ENCODE results near the gene HS6ST2. TPM values are rescaled to one million over a fixed set of nuclear protein-coding genes. Genes with fewer than 3 reads are reported as not detected.

The HS6ST2 gene
- total RNA-seq, 4 donors from 2014 or later, result 0.14 to 1.1 TPM; not detected in 2

DNA sequence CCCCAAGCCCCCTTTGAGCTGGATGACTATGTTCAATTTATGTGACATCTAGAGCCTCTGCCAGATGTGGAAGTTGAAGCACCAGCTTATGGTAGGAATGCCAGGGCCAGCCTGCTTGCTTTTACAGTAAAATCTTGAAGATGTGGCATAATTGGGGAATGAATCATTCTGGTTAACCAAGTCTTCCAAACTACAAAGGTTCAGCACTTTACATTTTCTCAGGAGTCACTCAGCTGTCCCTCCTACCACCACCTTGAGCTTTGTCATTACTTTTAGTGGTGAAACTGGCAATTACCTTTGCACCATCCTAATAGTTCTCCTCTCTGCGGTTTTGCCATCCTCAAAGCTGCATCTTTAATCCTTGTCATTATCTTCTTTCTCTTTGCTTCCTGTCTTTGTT is 172.2 kb downstream of the HS6ST2 start:
- intact Hi-C loops (cut with DNase I; ENCODE audit: low total_unique reads), result no loop called here
- DNase-seq, result no peak

DNA sequence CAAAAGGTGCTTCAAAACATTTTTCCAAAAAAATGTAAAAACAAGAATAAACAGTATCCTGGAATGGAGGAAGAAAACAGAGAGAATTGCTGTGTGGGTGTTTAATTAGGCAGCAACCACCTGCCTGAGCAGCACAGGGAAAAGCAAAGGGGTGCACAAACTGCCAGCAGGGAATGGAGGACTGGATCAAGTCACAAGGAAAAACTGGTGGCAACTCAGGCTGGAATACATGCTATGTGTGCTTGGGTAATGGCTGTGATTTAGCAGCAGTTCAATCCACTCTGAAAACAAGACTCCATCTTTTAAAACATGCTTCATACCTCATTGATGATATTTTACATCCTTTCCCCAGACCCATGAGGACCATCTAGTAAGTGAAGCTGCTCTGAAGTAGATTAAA is 179.5 kb downstream of the HS6ST2 start:
- TF ChIP-seq, protein P1, sequence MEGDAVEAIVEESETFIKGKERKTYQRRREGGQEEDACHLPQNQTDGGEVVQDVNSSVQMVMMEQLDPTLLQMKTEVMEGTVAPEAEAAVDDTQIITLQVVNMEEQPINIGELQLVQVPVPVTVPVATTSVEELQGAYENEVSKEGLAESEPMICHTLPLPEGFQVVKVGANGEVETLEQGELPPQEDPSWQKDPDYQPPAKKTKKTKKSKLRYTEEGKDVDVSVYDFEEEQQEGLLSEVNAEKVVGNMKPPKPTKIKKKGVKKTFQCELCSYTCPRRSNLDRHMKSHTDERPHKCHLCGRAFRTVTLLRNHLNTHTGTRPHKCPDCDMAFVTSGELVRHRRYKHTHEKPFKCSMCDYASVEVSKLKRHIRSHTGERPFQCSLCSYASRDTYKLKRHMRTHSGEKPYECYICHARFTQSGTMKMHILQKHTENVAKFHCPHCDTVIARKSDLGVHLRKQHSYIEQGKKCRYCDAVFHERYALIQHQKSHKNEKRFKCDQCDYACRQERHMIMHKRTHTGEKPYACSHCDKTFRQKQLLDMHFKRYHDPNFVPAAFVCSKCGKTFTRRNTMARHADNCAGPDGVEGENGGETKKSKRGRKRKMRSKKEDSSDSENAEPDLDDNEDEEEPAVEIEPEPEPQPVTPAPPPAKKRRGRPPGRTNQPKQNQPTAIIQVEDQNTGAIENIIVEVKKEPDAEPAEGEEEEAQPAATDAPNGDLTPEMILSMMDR (IDR thresholded peaks at IDR 0.05), result no peak
- TF ChIP-seq POLR2A (IDR thresholded peaks at IDR 0.05) (no peak), EP300 (IDR thresholded peaks at IDR 0.05; ENCODE audit: low read depth) (no peak), POLR2AphosphoS5 (IDR thresholded peaks at IDR 0.05) (no peak)
- DNase-seq, result no peak
- no peaks in the 10 kb centered on the region for H3K4me1 ChIP-seq
- no peak overlapping the region for H3K4me3 ChIP-seq
- no peaks in the 10 kb centered on the region for H3K36me3 ChIP-seq
- intact Hi-C loops (cut with DNase I; ENCODE audit: low total_unique reads) (no loop called here), in situ Hi-C loops (cut with MboI; ENCODE audit: low pct_ligation_motif_present in 1 of 4, low pct_unique_long_range_greater_than_20kb in 1 of 4, low sequenced_read_pairs in 3 of 4) (no loop called here)
- no peak overlapping the region for H3K27ac ChIP-seq
- H3K27me3 ChIP-seq, result no peaks in the 10 kb centered on the region
- no peaks in the 10 kb centered on the region for H3K9me3 ChIP-seq

More for the DNA sequence above, 172.2 kb downstream of the HS6ST2 start:
- in situ Hi-C loops (cut with MboI; ENCODE audit: low pct_ligation_motif_present in 1 of 4, low pct_unique_long_range_greater_than_20kb in 1 of 4, low sequenced_read_pairs in 3 of 4), result no loop called here
- Histone ChIP-seq H3K27ac (no peak overlapping the region), H3K4me3 (no peak overlapping the region), H3K4me1 (no peaks in the 10 kb centered on the region), H3K9me3 (no peaks in the 10 kb centered on the region), H3K36me3 (no peaks in the 10 kb centered on the region), H3K27me3 (no peaks in the 10 kb centered on the region)
- no peak for TF ChIP-seq EP300 (IDR thresholded peaks at IDR 0.05; ENCODE audit: low read depth)
- no peak for TF ChIP-seq POLR2A (IDR thresholded peaks at IDR 0.05)
- TF ChIP-seq, protein P1 (IDR thresholded peaks at IDR 0.05), result no peak
- TF ChIP-seq POLR2AphosphoS5 (IDR thresholded peaks at IDR 0.05), result no peak
- 95% methylated on average over 1 of the region's 1 CpG; no CpG with 5 or more reads in 1 of the 2 donors for WGBS, 2 donors (ENCODE audit: low coverage in 1 of 2)

DNA sequence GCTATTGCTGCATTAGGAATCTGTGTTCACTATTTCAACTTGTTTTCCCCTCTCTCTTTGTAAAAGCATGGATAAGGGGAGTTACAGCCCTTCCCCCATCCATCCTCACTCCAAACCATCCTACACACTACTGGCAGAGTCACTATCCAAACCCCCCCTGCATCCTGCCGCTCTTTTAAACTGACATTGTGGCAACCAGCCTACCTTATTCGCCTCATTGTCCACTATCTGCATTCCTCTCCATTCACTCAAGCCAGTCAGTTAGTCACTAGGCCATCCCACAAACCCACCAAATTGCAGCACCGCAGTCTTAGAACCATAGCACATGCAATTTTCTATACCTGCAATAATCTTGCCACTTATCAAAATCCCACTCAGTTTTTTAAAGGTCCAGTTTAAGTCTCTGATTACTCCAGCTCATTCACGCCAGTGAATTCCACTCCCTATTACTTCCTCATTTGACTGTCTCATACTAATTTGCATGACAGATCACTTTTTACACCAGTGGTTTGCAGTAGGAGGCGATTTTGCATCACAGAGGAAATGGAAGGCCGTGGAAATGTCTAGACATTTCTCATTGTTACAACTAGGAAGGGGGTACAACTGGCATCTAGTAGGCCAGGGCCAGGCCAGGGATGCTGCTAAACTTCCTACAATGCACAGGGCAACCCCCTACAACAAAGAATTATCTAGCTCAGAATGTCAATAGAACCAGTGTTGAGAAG is 181.8 kb downstream of the HS6ST2 start:
- no peaks in the 10 kb centered on the region for H3K4me1 ChIP-seq
- H3K4me3 ChIP-seq, result no peak overlapping the region
- no peaks in the 10 kb centered on the region for H3K36me3 ChIP-seq
- intact Hi-C loops (cut with DNase I; ENCODE audit: low total_unique reads) (no loop called here), in situ Hi-C loops (cut with MboI; ENCODE audit: low pct_ligation_motif_present in 1 of 4, low pct_unique_long_range_greater_than_20kb in 1 of 4, low sequenced_read_pairs in 3 of 4) (no loop called here)
- no peak for DNase-seq
- no peaks in the 10 kb centered on the region for H3K9me3 ChIP-seq
- no peaks in the 10 kb centered on the region for H3K27me3 ChIP-seq
- WGBS, 2 donors (ENCODE audit: low coverage in 1 of 2), result 61% methylated on average over 6 of the region's 6 CpGs; no CpG with 5 or more reads in 1 of the 2 donors
- no peak overlapping the region for H3K27ac ChIP-seq
- TF ChIP-seq, protein P1 (IDR thresholded peaks at IDR 0.05), result no peak
- no peak for TF ChIP-seq EP300 (IDR thresholded peaks at IDR 0.05; ENCODE audit: low read depth)
- TF ChIP-seq POLR2A (IDR thresholded peaks at IDR 0.05), result no peak
- TF ChIP-seq POLR2AphosphoS5 (IDR thresholded peaks at IDR 0.05), result no peak

DNA sequence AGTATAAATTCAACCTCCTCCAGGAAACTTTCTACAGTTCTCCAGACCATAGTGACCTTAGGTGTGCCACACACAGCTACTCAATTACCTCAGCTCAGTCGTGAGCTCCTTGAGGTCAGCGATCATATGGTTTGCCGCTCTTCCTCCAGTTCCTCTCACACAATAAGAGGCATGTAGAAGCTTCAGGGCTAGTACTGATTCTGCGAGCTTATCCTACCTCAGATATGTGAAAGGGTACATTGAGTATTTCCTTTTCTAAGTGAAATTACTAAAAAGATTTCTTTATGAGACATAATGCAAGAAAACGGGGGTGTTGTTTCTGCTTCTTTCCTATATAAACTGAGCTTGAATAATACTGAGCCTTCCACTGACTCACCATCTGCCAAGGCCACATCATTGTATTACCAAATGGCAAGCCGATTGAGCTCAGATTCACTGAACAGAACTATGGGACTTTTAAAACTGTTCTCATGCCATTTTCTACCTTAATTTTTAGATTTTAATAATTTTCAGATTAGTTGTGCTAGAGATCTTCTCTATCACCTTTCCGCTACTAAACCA is 183.1 kb downstream of the HS6ST2 start:
- Histone ChIP-seq H3K27ac (no peak overlapping the region), H3K9me3 (no peaks in the 10 kb centered on the region), H3K4me3 (no peak overlapping the region), H3K36me3 (no peaks in the 10 kb centered on the region), H3K27me3 (no peaks in the 10 kb centered on the region), H3K4me1 (no peaks in the 10 kb centered on the region)
- WGBS, 2 donors (ENCODE audit: low coverage in 1 of 2), result 69 to 100% methylated on average over 1 to 7 of the region's 7 CpGs
- intact Hi-C loops (cut with DNase I; ENCODE audit: low total_unique reads), result no loop called here
- no peak for DNase-seq
- no peak for TF ChIP-seq POLR2AphosphoS5 (IDR thresholded peaks at IDR 0.05)
- no peak for TF ChIP-seq POLR2A (IDR thresholded peaks at IDR 0.05)
- TF ChIP-seq, protein P1 (IDR thresholded peaks at IDR 0.05), result no peak
- TF ChIP-seq EP300 (IDR thresholded peaks at IDR 0.05; ENCODE audit: low read depth), result no peak
- in situ Hi-C loops (cut with MboI; ENCODE audit: low pct_ligation_motif_present in 1 of 4, low pct_unique_long_range_greater_than_20kb in 1 of 4, low sequenced_read_pairs in 3 of 4), result no loop called here
